ENCODE data around the gene FOXN3. TPM values are rescaled to one million over a fixed set of nuclear protein-coding genes. Genes with fewer than 3 reads are reported as not detected.

FOXN3 gene
- polyA plus RNA-seq, 1 donor from 2014 or later = 10.3 TPM

DNA sequence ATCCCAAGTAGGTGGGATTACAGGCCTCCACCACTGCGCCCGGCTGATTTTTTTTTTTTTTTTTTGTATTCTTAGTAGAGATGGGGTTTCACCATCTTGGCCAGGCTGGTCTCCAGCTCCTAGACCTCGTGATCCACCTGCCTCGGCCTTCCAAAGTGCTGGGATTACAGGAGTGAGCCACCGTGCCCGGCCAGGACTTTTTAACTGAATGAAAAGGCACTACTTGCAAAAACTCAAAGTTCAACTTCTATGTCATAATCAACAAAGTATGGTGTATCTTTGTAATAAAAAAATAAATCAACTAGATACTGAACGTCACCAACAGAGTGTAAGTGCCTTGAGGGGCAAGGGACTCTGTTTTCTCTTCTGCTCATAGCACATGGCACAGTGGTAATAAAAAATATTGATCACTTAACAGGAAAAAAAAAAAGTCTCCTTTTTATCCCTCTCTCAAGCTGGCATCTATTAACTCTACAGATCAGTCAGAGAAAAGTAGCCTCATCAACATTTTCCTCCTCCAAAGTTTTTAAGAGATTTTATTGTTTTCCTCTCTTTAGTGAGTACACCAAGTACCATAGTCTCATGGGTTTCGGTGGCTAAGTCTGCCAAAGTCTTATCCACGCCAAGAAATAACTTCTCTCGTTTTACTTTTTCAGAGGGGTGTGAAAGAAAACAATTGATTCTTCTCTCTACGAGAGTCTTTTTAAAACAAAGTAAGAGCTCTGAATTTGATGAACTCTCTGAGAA is 10.6 kb upstream of the FOXN3 start:
- Histone ChIP-seq H4K20me1 (ENCODE audit: insufficient read depth) (no peaks in the 10 kb centered on the region), H3K27me3 (ENCODE audit: insufficient read depth, low read depth, low read length) (no peaks in the 10 kb centered on the region), H3F3A (ENCODE audit: insufficient read depth, low read length, poor library complexity, severe bottlenecking) (no peaks in the 10 kb centered on the region), H3K9ac (ENCODE audit: low read length) (no peak overlapping the region), H3K9me3 (ENCODE audit: low read length) (no peaks in the 10 kb centered on the region), H3K9me2 (ENCODE audit: insufficient read depth, low read length) (no peaks in the 10 kb centered on the region), H3K36me3 (ENCODE audit: insufficient read depth, low read length) (no peaks in the 10 kb centered on the region), H3K79me2 (replicated peaks; ENCODE audit: insufficient read depth, low read length) (no peaks in the 10 kb centered on the region), H3K4me2 (ENCODE audit: low read length) (no peak overlapping the region), H3K4me3 (ENCODE audit: low read length) (no peak overlapping the region), H3K27ac (ENCODE audit: low read length) (no peak overlapping the region), H2AFZ (ENCODE audit: low read depth, low read length) (no peak overlapping the region)
- no peak for TF ChIP-seq MXI1 (conservative IDR thresholded peaks at IDR 0.05; ENCODE audit: poor library complexity, severe bottlenecking)
- no peak for TF ChIP-seq POLR2AphosphoS5 (IDR thresholded peaks at IDR 0.05)
- TF ChIP-seq, protein P1, sequence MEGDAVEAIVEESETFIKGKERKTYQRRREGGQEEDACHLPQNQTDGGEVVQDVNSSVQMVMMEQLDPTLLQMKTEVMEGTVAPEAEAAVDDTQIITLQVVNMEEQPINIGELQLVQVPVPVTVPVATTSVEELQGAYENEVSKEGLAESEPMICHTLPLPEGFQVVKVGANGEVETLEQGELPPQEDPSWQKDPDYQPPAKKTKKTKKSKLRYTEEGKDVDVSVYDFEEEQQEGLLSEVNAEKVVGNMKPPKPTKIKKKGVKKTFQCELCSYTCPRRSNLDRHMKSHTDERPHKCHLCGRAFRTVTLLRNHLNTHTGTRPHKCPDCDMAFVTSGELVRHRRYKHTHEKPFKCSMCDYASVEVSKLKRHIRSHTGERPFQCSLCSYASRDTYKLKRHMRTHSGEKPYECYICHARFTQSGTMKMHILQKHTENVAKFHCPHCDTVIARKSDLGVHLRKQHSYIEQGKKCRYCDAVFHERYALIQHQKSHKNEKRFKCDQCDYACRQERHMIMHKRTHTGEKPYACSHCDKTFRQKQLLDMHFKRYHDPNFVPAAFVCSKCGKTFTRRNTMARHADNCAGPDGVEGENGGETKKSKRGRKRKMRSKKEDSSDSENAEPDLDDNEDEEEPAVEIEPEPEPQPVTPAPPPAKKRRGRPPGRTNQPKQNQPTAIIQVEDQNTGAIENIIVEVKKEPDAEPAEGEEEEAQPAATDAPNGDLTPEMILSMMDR (IDR thresholded peaks at IDR 0.05; ENCODE audit: poor library complexity, severe bottlenecking) = no peak
- TF ChIP-seq TAF1 (IDR thresholded peaks at IDR 0.05; ENCODE audit: low read depth) = no peak
- TF ChIP-seq RAD21 (conservative IDR thresholded peaks at IDR 0.05) = no peak
- no peak for TF ChIP-seq EP300 (conservative IDR thresholded peaks at IDR 0.05; ENCODE audit: poor library complexity, severe bottlenecking)
- TF ChIP-seq, protein P2, sequence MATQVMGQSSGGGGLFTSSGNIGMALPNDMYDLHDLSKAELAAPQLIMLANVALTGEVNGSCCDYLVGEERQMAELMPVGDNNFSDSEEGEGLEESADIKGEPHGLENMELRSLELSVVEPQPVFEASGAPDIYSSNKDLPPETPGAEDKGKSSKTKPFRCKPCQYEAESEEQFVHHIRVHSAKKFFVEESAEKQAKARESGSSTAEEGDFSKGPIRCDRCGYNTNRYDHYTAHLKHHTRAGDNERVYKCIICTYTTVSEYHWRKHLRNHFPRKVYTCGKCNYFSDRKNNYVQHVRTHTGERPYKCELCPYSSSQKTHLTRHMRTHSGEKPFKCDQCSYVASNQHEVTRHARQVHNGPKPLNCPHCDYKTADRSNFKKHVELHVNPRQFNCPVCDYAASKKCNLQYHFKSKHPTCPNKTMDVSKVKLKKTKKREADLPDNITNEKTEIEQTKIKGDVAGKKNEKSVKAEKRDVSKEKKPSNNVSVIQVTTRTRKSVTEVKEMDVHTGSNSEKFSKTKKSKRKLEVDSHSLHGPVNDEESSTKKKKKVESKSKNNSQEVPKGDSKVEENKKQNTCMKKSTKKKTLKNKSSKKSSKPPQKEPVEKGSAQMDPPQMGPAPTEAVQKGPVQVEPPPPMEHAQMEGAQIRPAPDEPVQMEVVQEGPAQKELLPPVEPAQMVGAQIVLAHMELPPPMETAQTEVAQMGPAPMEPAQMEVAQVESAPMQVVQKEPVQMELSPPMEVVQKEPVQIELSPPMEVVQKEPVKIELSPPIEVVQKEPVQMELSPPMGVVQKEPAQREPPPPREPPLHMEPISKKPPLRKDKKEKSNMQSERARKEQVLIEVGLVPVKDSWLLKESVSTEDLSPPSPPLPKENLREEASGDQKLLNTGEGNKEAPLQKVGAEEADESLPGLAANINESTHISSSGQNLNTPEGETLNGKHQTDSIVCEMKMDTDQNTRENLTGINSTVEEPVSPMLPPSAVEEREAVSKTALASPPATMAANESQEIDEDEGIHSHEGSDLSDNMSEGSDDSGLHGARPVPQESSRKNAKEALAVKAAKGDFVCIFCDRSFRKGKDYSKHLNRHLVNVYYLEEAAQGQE (IDR thresholded peaks at IDR 0.05; ENCODE audit: borderline replicate concordance) = no peak
- TF ChIP-seq EZH2 (IDR thresholded peaks at IDR 0.05; ENCODE audit: borderline replicate concordance, insufficient read depth, low read length, poor library complexity, severe bottlenecking) = no peak

DNA sequence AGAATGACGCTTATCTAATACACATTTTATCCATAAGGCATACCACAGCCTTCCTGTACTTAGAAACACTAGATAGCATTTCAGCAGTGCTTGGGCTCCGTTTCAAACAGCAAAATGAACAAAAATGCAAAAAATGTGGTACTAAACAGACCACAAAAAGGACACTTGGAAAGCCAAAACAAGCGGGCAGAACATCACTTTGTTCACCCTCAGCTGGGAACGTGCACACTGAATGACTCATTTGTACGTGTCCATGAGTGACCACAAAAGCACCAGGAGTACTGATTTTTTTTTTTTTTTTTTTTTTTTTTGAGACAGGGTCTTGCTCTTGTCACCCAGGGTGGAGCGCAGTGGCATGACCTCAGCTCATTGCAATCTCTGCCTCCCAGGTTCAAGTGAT is 8.9 kb upstream of the FOXN3 start:
- H3F3A ChIP-seq (ENCODE audit: insufficient read depth, low read length, poor library complexity, severe bottlenecking) = no peaks in the 10 kb centered on the region
- no peak overlapping the region for H3K9ac ChIP-seq (ENCODE audit: low read length)
- no peaks in the 10 kb centered on the region for H3K79me2 ChIP-seq (replicated peaks; ENCODE audit: insufficient read depth, low read length)
- no peaks in the 10 kb centered on the region for H3K9me3 ChIP-seq (ENCODE audit: low read length)
- H2AFZ ChIP-seq (ENCODE audit: low read depth, low read length) = no peak overlapping the region
- H3K36me3 ChIP-seq (ENCODE audit: insufficient read depth, low read length) = no peaks in the 10 kb centered on the region
- no peaks in the 10 kb centered on the region for H4K20me1 ChIP-seq (ENCODE audit: insufficient read depth)
- no peak overlapping the region for H3K4me2 ChIP-seq (ENCODE audit: low read length)
- H3K27me3 ChIP-seq (ENCODE audit: insufficient read depth, low read depth, low read length) = no peaks in the 10 kb centered on the region
- no peak overlapping the region for H3K27ac ChIP-seq (ENCODE audit: low read length)
- H3K9me2 ChIP-seq (ENCODE audit: insufficient read depth, low read length) = no peaks in the 10 kb centered on the region
- TF ChIP-seq EZH2 (IDR thresholded peaks at IDR 0.05; ENCODE audit: borderline replicate concordance, insufficient read depth, low read length, poor library complexity, severe bottlenecking) (no peak), SMC3 (conservative IDR thresholded peaks at IDR 0.05; ENCODE audit: poor library complexity) (no peak), RAD21 (conservative IDR thresholded peaks at IDR 0.05) (no peak), MXI1 (conservative IDR thresholded peaks at IDR 0.05; ENCODE audit: poor library complexity, severe bottlenecking) (no peak), EP300 (conservative IDR thresholded peaks at IDR 0.05; ENCODE audit: poor library complexity, severe bottlenecking) (no peak), POLR2AphosphoS5 (IDR thresholded peaks at IDR 0.05) (no peak), TAF1 (IDR thresholded peaks at IDR 0.05; ENCODE audit: low read depth) (no peak)
- TF ChIP-seq, protein P1 (IDR thresholded peaks at IDR 0.05; ENCODE audit: poor library complexity, severe bottlenecking) = no peak
- TF ChIP-seq, protein P2 (IDR thresholded peaks at IDR 0.05; ENCODE audit: borderline replicate concordance) = no peak
- no peak overlapping the region for H3K4me3 ChIP-seq (ENCODE audit: low read length)

Data from neural cell (in vitro differentiated cells).